NCI-H345 treated with DMSO at 0.1 percent for 48 hours (cell line): ENCODE data around the gene TSPAN7.

Source experiments
- DNase-seq: peaks from one replicate; lab custom pipeline; 2025; ENCODE audit not compliant: unreplicated experiment; lab: John Stamatoyannopoulos, UW

Gene TSPAN7

GRCh38 chrX:38594434-38594833 lies 33.1 kb downstream of the TSPAN7 start:
- DNase-seq: no peak

GRCh38 chrX:38595801-38596200 lies 34.5 kb downstream of the TSPAN7 start:
- no peak for DNase-seq

GRCh38 chrX:38596939-38597338 lies 35.6 kb downstream of the TSPAN7 start:
- no peak for DNase-seq

GRCh38 chrX:38599796-38600755 lies 38.7 kb downstream of the TSPAN7 start:
- DNase-seq: no peak

DNA sequence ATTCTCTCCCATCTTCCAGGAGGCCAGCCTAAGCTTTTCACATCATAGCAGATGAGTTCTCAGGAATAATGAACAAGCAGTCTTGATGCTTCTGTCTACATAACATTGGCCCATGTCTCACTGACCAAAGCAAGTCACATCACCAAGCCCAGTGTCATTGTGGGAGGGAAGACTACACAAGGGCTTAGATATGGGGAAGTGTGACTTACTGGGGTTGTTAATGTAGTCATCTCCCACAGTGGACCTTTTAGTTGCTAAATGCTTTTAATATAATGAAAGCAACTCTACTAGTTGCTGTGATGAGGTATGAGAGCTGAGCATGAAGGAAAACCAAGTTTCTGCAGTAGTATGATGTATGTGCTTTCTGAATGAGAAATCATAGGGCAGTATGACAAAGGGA lies 40.5 kb downstream of the TSPAN7 start:
- DNase-seq: no peak

DNA sequence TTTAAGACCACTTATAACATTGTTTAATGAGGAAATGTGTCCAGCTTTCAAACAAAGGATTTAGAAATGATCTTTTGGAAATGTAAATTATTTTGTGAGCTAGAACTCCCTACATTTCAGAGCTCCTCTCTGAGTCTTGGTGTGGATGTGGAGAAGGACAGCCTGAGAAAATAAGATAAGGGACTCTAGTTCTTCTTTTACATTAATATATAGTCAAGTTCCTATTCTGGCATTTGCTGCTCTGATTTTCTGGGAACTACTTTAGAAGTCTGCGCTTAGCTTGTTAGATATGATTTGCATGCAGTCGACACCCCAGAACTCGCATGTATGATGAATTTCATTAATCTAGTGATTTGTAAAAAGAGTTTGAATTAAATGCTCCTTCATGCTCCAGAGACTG lies 45.5 kb downstream of the TSPAN7 start:
- no peak for DNase-seq

DNA sequence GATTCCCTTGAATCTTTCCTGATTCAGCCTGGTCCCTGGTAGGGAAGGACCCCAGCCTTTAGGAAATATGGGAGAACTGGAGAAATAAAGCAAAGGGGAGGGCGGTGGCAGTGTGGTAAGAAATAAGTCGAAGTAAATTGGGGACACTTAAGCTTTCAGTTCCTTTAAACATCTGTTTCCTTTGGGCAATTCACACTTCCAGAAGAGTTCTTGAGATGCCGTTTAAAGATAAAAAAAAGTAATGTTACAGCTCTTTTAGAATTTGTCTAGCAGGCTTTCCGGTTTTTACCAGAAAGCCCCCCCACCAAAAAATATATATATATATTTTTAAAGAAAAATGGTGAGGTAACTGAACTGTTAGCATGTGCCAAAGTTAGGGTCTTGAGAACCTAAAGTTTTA lies 46.6 kb downstream of the TSPAN7 start:
- no peak for DNase-seq

GRCh38 chrX:38610849-38611248 lies 49.5 kb downstream of the TSPAN7 start:
- DNase-seq: no peak

DNA sequence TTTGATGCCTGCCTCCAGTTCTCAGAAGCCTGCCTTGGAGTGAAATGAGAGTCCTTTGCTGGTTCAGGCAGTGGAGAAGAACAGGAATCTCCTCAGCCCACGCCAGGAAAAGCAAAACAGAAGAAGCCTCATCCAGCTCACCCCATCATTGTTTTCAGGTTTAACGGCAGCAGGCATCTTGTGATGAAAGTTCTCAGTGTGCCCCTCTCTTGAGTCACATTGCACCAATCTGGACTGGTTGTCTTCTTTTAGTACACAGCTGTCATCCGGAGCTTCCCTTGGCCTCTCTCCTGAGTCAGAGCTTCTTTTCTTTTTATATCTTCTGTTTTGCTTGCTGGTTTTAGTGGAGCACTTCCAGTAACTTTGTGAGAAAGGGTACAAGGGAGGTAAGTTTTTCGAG lies 50.9 kb downstream of the TSPAN7 start:
- DNase-seq: no peak

DNA sequence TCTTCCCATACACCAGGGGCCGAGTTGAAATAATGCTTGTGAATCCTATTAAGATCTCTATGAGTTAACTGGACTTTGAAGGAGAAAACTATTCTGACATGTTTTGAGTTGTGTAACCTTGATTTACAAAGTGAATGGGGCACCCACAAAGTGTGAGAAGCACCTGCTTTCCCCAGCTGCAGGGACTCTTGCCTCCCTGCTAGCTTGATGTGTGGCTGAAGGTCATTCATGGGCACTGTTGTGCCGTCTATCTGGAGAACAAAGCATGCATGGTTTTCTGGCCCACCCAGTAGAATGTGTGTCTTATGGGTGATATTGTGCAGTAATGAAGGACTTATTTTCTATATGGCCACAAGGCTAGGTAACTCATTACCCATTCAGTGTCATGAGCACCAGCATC lies 53.1 kb downstream of the TSPAN7 start:
- no peak for DNase-seq

- no peak for DNase-seq
Observed at GRCh38 chrX:38616904-38617303, 55.6 kb downstream of the TSPAN7 start.

DNA sequence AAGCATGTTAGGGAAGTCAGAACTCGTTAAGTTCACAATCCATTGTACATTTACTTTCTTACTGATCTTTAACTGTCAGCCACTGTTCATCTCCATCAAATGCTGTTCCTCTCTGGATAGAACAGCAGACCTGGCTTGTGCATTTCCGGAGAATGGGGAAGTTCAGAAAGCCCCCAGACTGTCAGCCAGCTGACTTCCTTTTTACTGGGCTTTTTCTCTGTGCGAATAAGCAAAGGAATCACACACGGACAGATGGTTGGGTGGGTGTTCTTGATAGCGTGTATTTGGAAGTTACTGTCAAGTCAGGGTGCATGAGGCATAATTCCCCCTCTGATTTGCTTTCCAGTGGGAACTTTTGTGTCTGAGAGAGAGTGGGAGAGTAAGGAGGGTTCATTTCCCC lies 56.8 kb downstream of the TSPAN7 start:
- DNase-seq: no peak

DNA sequence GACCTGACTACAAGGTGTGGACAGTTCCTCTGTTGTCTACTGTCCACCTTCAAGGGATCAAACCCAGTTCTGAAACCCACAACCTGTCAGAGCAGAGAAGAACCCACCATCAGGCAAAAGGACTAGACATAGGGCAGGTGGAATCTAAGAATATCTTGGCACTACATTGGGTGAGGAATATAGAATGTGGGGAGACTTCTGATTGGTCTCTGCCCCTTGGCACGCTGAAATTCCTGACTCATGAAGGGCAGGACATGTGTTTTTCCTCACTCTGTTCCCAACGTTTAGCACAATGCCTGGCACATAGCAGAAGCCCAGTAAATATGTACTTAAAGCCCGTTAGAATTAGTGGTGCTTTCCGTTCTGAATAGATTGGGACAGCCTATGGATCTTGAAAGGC lies 59.3 kb downstream of the TSPAN7 start:
- no peak for DNase-seq

DNA sequence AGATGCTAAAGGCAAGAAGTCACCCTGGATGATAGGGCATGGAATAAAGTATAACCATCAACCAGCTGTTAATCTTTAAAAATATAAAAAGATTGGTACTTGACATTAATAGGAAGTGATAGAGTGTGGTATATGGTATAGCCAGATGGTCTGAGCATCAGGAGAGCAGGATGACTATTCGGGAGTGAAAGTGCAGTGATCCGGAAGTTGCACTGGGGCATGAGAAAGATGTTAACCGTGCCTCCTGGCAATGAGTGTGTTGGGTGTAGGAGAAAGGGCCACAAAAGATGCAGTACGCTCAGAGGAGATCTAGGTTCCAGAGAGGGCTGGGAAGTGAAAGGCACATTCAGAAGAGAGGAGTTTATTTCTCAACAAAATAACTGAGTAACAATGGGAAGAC lies 65.0 kb downstream of the TSPAN7 start:
- no peak for DNase-seq

- no peak for DNase-seq
Observed at GRCh38 chrX:38627683-38628082, 66.3 kb downstream of the TSPAN7 start.

DNA sequence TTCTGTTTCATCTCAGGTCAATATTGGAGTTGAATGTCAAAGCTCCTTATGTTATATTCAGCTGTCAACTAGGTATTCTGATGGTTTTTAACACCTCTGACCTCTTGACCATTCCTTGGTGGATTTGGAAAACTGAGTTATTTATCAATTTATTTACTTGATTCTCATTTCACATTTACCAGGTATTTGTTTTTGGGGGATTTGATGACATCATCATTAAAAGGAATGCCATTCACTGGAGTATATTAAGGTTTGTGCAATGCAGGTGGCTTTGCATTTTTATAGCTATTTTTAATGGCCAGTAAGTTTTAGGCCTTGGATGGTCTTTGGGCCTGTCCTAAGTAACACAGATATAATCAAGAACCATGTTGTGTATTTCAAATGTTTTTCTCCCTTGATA lies 67.2 kb downstream of the TSPAN7 start:
- DNase-seq: no peak

GRCh38 chrX:38632516-38632915 lies 71.2 kb downstream of the TSPAN7 start:
- DNase-seq: no peak

- DNase-seq: no peak
Observed at GRCh38 chrX:38634665-38635064, 73.3 kb downstream of the TSPAN7 start.

DNA sequence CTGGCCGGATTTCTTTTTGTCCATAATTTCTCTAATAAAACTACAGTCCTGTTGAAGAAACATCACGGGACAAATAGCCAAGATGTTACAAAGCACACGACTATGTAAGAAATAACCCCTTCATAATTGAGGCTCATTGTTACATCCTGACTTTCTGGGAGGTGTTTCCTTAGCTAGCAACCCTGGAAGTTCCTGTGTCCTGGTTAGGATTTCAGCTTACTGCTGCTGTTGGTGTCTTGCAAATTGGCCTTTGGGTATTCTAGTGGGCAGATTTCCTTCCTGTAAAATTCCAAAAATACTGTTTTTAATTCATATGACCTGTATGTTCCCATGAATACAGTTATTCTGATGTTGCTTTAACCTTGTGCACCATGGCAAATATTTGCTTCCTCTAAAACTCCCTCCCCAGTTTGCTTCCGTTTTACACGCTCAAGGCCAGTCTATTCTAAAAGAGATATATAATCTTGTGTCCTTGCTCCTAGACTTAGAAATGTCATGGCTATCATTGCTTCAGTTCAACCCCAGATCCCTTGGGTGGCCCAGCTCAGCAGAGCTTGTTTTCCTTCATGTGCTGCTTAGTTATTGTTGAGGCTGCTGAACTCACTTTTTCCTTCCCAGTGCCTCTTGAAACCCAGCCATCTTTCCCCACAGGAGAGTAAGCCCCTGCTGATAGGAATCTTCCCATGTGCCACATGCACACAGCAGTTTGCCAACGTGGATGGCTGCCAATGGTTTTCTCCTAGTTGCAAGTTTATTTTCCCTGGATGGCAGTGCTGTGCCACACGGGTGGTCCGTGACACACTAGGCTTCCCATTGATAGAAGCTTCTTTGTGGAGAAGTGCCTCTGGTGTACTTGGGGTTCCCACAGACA lies 75.8 kb downstream of the TSPAN7 start:
- DNase-seq: no peak

- DNase-seq: no peak
Observed at GRCh38 chrX:38638952-38639529, 77.7 kb downstream of the TSPAN7 start.

DNA sequence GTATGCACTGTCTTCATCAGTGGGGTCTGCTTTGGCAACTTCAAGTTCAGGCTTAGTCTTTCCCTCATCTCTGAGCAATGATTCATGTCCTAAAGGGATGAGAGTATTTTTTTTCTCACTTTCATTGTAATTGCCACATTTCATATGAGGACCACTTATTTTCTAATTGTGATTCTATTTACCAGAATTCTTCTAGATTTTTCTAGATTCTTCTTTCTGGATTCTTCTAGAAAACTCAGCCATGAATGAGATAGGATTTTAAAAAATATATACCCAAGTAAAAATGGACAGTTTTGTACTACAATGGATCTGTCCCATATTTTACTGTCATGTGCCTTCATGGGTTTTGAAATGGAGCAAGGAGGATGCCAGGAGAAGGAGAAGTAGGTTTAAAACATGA lies 78.4 kb downstream of the TSPAN7 start:
- no peak for DNase-seq

- DNase-seq: no peak
Observed at GRCh38 chrX:38641197-38641596, 79.9 kb downstream of the TSPAN7 start.
